B cell (primary cell): ENCODE results near the gene C4A. TPM values are rescaled to one million over a fixed set of nuclear protein-coding genes. Genes with fewer than 3 reads are reported as not detected.
"Not testable (repeated sequence)": the region's sequence is repeated elsewhere in the genome, so short reads cannot be mapped to it uniquely, and the experiment has no call there.

Experiments
- ATAC-seq: fragments of 200-7000 bp; cut with Tn5 transposase; one replicate; pipeline ENCODE4 v1.10.0; 2021; ENCODE audit warnings: low read depth, mild to moderate bottlenecking, moderate number of reproducible peaks, moderate library complexity
- CTCF ChIA-PET: fragments of 350-600 bp; sonication (Branson Sonifier 250); formaldehyde crosslinking; loops from one replicate; lab custom pipeline; 2021; ENCODE audit warnings: antibody characterized with exemption, inconsistent platforms; lab: Charles Lee
- POLR2A ChIA-PET: fragments of 350-600 bp; sonication (Branson Sonifier 250); formaldehyde crosslinking; loops from one replicate; lab custom pipeline; 2021; ENCODE audit warnings: antibody characterized with exemption; lab: Charles Lee
- DNase-seq: peaks from one replicate; pipeline ENCODE4 v3.0.0; 2013
- H2AFZ ChIP-seq: 2 replicates; pipeline ENCODE4 v1.6.1; 2012; ENCODE audit warnings: mild to moderate bottlenecking, low read depth, low read length; ENCODE audit not compliant: insufficient read depth, poor library complexity, severe bottlenecking
- H3K27ac ChIP-seq, 2 donors: 1 replicate in 1 of 2; 2 replicates in 1 of 2; pipeline ENCODE4 v1.5.1; 2012 to 2013; ENCODE audit warnings: low read length in 2 of 2, mild to moderate bottlenecking in 2 of 2, moderate library complexity in 1 of 2
- H3K27me3 ChIP-seq, 4 experiments: fragments of 200-600 bp in 1 of 4; sonication (generic) in 1 of 4; replicated peaks in 1 of 4; 1 replicate in 2 of 4; 2 replicates in 2 of 4; pipeline versions ENCODE4 v1.6.1 to v1.7.0; 2013 to 2016; ENCODE audit warnings: low read length in 3 of 4, mild to moderate bottlenecking in 2 of 4, mixed read lengths in 1 of 4, moderate library complexity in 1 of 4; ENCODE audit not compliant: insufficient read depth in 4 of 4, control insufficient read depth in 3 of 4; ENCODE audit errors: control extremely low read depth in 1 of 4
- H3K36me3 ChIP-seq, 2 experiments: replicated peaks in 1 of 2; 1 replicate in 1 of 2; 2 replicates in 1 of 2; pipeline versions ENCODE4 v1.6.1 to v1.7.1; 2013; ENCODE audit warnings: low read length in 1 of 2; ENCODE audit not compliant: insufficient read depth in 2 of 2, control insufficient read depth in 1 of 2; ENCODE audit errors: control extremely low read depth in 1 of 2, extremely low read depth in 1 of 2
- H3K4me1 ChIP-seq, 2 donors: fragments of 200-600 bp in 1 of 2; sonication (generic) in 1 of 2; 1 replicate in 1 of 2; 2 replicates in 1 of 2; pipeline versions ENCODE4 v1.5.1 to v1.6.1; 2013 to 2017; ENCODE audit warnings: low read length in 2 of 2; ENCODE audit not compliant: control insufficient read depth in 2 of 2, insufficient read depth in 2 of 2
- H3K4me2 ChIP-seq: replicated peaks from 2 replicates; pipeline ENCODE3; 2012; ENCODE audit warnings: mild to moderate bottlenecking, low read depth, low read length; ENCODE audit not compliant: poor library complexity, severe bottlenecking
- H3K4me3 ChIP-seq, 5 experiments: fragments of 200-600 bp in 1 of 5; sonication (generic) in 1 of 5; 1 replicate in 3 of 5; 2 replicates in 2 of 5; pipeline versions ENCODE4 v1.5.1 to v1.7.0; 2011 to 2016; ENCODE audit warnings: low read length in 4 of 5, mild to moderate bottlenecking in 4 of 5, low read depth in 2 of 5, control low read depth in 1 of 5, moderate library complexity in 1 of 5; ENCODE audit not compliant: insufficient read depth in 1 of 5; ENCODE audit errors: control extremely low read depth in 1 of 5, extremely low read depth in 1 of 5
- H3K79me2 ChIP-seq: fragments of 200-600 bp; sonication (generic); one replicate; pipeline ENCODE4 v1.6.0; 2016; ENCODE audit warnings: low read length; ENCODE audit not compliant: control insufficient read depth, insufficient read depth
- H3K9ac ChIP-seq: fragments of 200-600 bp; sonication (generic); 2 replicates; pipeline ENCODE4 v1.6.1; 2017; ENCODE audit warnings: mild to moderate bottlenecking, low read length, moderate library complexity
- H3K9me3 ChIP-seq, 3 donors: one replicate each; pipeline versions ENCODE4 v1.6.1 to v1.7.1; 2013; ENCODE audit warnings: low read length in 2 of 3; ENCODE audit not compliant: control insufficient read depth in 2 of 3, insufficient read depth in 1 of 3; ENCODE audit errors: control extremely low read depth in 1 of 3
- H4K20me1 ChIP-seq: 2 replicates; pipeline ENCODE4 v1.6.0; 2012; ENCODE audit warnings: mild to moderate bottlenecking, low read length; ENCODE audit not compliant: insufficient read depth, control insufficient read depth, poor library complexity, severe bottlenecking
- H3K27ac Mint-ChIP-seq: one replicate; pipeline ENCODE4 v1.8.0; 2021; ENCODE audit warnings: mixed read lengths
- H3K27me3 Mint-ChIP-seq: one replicate; pipeline ENCODE4 v1.8.0; 2021; ENCODE audit warnings: mixed read lengths
- H3K4me1 Mint-ChIP-seq: one replicate; pipeline ENCODE4 v1.8.0; 2021; ENCODE audit warnings: mixed read lengths
- H3K4me3 Mint-ChIP-seq: one replicate; pipeline ENCODE4 v1.8.0; 2021; ENCODE audit warnings: mixed read lengths
- H3K9me3 Mint-ChIP-seq: one replicate; pipeline ENCODE4 v1.8.0; 2022; ENCODE audit warnings: mixed read lengths; ENCODE audit not compliant: insufficient read depth
- WGBS: methylation state at CpG from one replicate; pipeline ENCODE4 v1.1.5; 2013; ENCODE audit warnings: missing lambda C conversion rate; ENCODE audit not compliant: insufficient coverage; 5-methylcytosine and 5-hydroxymethylcytosine counted together
- intact Hi-C: fragments of 100-400 bp; cut with micrococcal nuclease; formaldehyde crosslinking; loops from one replicate; pipeline ENCODE4 v1.10.0; 2022
- polyA minus RNA-seq: library from RNA; depleted of rRNA, polyadenylated mRNA; stranded (reverse); fragments of >200 nt; gene quantifications from 2 replicates; pipeline ENCODE4 v1.2.3, GENCODE V29; 2012
- polyA plus RNA-seq: library from polyadenylated mRNA; depleted of rRNA; stranded (reverse); fragments of >200 nt; gene quantifications from 2 replicates; pipeline ENCODE4 v1.2.3, GENCODE V29; 2012
- total RNA-seq, 2 donors: library from RNA; stranded (reverse); fragments of 120-200 nt in 1 of 2; gene quantifications; 1 replicate in 1 of 2; 2 replicates in 1 of 2; pipeline versions ENCODE4 v1.2.3 to v1.2.4, GENCODE V29; 2013 to 2022

The C4A gene
- total RNA-seq (10.5 and 11.1 TPM in 2 replicates), polyA plus RNA-seq (9.0 and 9.9 TPM in 2 replicates), polyA minus RNA-seq (4.4 and 6.0 TPM in 2 replicates)
- total RNA-seq (2013) = 2.8 TPM

GRCh38 chr6:31981744-31982143 lies at the start of gene C4A:
TSS of gene C4A (plus strand) at chr6:31982057. CDS start at chr6:31982108, 51 bp downstream.
- H3K9me3 Mint-ChIP-seq, H4K20me1 ChIP-seq, H3K4me3 ChIP-seq, H3K4me1 Mint-ChIP-seq, intact Hi-C loops, H3K27me3 Mint-ChIP-seq, POLR2A ChIA-PET, H3K4me2 ChIP-seq, H3K27ac ChIP-seq, H3K27ac Mint-ChIP-seq, H3K4me3 Mint-ChIP-seq, H3K9me3 ChIP-seq, H2AFZ ChIP-seq, ATAC-seq, H3K79me2 ChIP-seq, CTCF ChIA-PET, DNase-seq, H3K4me1 ChIP-seq, H3K9ac ChIP-seq, H3K27me3 ChIP-seq: not testable (repeated sequence)
- WGBS = no CpG with 5 or more reads among the region's 7 CpGs
- H3K36me3 ChIP-seq = peaks cover 3 to 12% of the 10 kb centered on the region in 2 experiments

- H3K79me2 ChIP-seq, H3K4me2 ChIP-seq, H3K9me3 Mint-ChIP-seq, H3K9ac ChIP-seq, H3K4me1 ChIP-seq, POLR2A ChIA-PET, H3K4me3 Mint-ChIP-seq, H3K27ac ChIP-seq, intact Hi-C loops, H3K9me3 ChIP-seq, H3K4me1 Mint-ChIP-seq, H3K27ac Mint-ChIP-seq, DNase-seq, CTCF ChIA-PET, H4K20me1 ChIP-seq, H3K4me3 ChIP-seq, ATAC-seq, H3K27me3 Mint-ChIP-seq, H3K36me3 ChIP-seq, H3K27me3 ChIP-seq, H2AFZ ChIP-seq: not testable (repeated sequence)
- 100% methylated on average over 6 of the region's 32 CpGs for WGBS
Measured at GRCh38 chr6:31932137-31932536, 49.7 kb upstream of the C4A start.
